Keratinocyte (primary cell): ENCODE data around the gene SLX4.

Experiments used
- CTCF ChIP-seq, 3 experiments: IDR thresholded peaks in 1 of 3; conservative IDR thresholded peaks in 1 of 3; optimal IDR thresholded peaks in 1 of 3; 2 replicates in 2 of 3; 3 replicates in 1 of 3; pipeline versions ENCODE3 to v1.5.1; 2011; ENCODE audit warnings: low read length in 3 of 3, mild to moderate bottlenecking in 3 of 3, moderate library complexity in 2 of 3, control low read depth in 1 of 3, inconsistent platforms in 1 of 3; ENCODE audit not compliant: insufficient read depth in 2 of 3; ENCODE audit errors: extremely low read depth in 1 of 3
- EZH2 ChIP-seq: IDR thresholded peaks from one replicate; pipeline ENCODE4 v1.6.1; 2012; ENCODE audit warnings: inconsistent platforms, mild to moderate bottlenecking, low read length, moderate library complexity

- TF ChIP-seq CTCF (optimal IDR thresholded peaks at IDR 0.05 in 1 of 3, IDR thresholded peaks at IDR 0.05 in 1 of 3, conservative IDR thresholded peaks at IDR 0.05 in 1 of 3; ENCODE audit: extremely low read depth in 1 of 3, insufficient read depth in 2 of 3, low read length in 3 of 3), result no peak
- no peak for TF ChIP-seq EZH2
Observed at GRCh38 chr16:3655030-3655395, 43.6 kb upstream of the SLX4 start.
